ENCODE results near the gene NADK. TPM values are rescaled to one million over a fixed set of nuclear protein-coding genes. Genes with fewer than 3 reads are reported as not detected.

The NADK gene
- total RNA-seq, 1 experiment from 2014 or later = 93.4 TPM

DNA sequence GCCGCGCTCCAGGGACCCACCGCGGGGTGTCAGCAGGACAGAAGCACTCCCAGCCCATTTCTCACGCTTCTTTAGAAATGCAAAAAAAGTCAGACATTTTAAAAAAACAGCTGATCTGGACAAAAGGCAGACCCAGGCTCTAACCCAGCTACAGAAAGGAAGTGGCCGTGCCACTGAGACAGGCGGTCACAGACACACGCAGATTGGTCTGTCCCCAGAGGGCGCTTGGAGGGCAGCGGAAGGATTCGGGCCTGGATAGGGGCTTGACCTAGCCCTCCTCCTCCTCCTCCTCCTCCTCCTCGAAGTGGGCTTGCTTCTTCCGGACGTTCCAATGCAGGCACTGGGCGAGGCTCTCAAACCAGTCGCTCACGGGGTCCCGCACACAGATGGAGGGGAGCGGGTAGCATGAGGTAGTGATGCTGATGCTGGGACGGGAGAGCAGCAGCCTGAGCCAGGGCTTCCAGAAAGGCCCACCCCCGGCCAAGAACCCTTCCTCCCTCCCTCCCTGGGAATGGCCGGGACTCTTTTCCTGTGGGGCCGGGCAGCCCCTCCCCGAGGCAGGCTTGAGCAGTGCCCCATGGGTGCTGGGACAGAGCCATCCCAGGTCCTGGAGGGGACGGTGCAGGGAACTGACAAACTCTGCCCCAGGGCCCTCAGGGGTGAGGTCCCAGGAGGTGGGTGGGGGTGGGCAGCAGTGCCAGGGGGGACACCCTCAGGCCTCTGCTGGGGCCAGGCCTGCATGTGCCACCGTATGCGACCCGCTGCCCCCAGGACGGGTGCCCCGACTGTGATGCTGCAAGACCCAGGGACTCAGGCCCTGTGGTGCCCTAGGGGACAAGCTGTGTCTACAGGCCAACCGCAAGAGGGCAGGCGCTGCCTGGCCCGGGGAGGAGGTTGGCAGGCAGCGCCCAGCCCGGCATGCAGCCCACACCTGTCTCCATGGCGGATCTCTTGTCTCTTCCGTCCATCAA, 25.3 kb downstream of the NADK start:
- H3K4me3 ChIP-seq (replicated peaks in 1 of 2; ENCODE audit: low read depth in 1 of 2, low read length in 2 of 2) = no peak overlapping the region
- intact Hi-C loops (cut with micrococcal nuclease) = no loop called here

More for the DNA sequence above, 25.3 kb downstream of the NADK start:
- no peak overlapping the region for H3K27ac ChIP-seq (ENCODE audit: low read depth, low read length)
- H4K20me1 ChIP-seq (ENCODE audit: insufficient read depth) = no peaks in the 10 kb centered on the region
- ChIA-PET POLR2A (interaction anchor here (0.7 kb wide), 1 partner anchor 406 kb away, joined by 3 read pairs; no protein-coding TSS in a partner anchor), CTCF (no interaction called here), RAD21 (ENCODE audit: low non-redundant PET in 1 of 2, low total read pairs in 2 of 2, uncharacterized antibody in 2 of 2, unreplicated experiment in 2 of 2) (no interaction called here)
- H3K36me3 ChIP-seq (ENCODE audit: control insufficient read depth in 1 of 2, insufficient read depth in 2 of 2, low read length in 2 of 2) = peaks cover 2 to 33% of the 10 kb centered on the region in 2 experiments; a peak in 3 of 4 replicates
- DNase-seq (ENCODE audit: low read depth, low spot score) (no peak), ATAC-seq (0 out of 2 replicates have a peak, but pooled peaks have one; percentile 3)
- H3K4me2 ChIP-seq (ENCODE audit: low read length) = no peak overlapping the region
- H3K9me3 ChIP-seq (ENCODE audit: control insufficient read depth in 1 of 2, insufficient read depth in 1 of 2, low read depth in 1 of 2, low read length in 2 of 2) = no peaks in the 10 kb centered on the region
- no peaks in the 10 kb centered on the region for H3K9me2 ChIP-seq (ENCODE audit: insufficient read depth)
- H3K4me1 ChIP-seq (ENCODE audit: control insufficient read depth in 1 of 2, insufficient read depth in 2 of 2, low read length in 2 of 2) = peaks cover 2 to 3% of the 10 kb centered on the region in 2 experiments; a peak in 2 of 4 replicates
- H2AFZ ChIP-seq (ENCODE audit: low read depth, low read length, poor library complexity, severe bottlenecking) = no peak overlapping the region
- no TSS peak for BruUV-seq (replicated peaks)
- H3K79me2 ChIP-seq (ENCODE audit: insufficient read depth, low read length) = peaks cover 15% of the 10 kb centered on the region; the same call in 1 of the 2 replicates
- no peak for TF ChIP-seq SIN3A (IDR thresholded peaks at IDR 0.05; ENCODE audit: low read depth)
- TF ChIP-seq YY1 (IDR thresholded peaks at IDR 0.05; ENCODE audit: extremely low read depth, insufficient replicate concordance, low read depth, low read length) = no peak
- TF ChIP-seq SP1 (IDR thresholded peaks at IDR 0.05; ENCODE audit: low read depth) = no peak
- TF ChIP-seq, protein P1, sequence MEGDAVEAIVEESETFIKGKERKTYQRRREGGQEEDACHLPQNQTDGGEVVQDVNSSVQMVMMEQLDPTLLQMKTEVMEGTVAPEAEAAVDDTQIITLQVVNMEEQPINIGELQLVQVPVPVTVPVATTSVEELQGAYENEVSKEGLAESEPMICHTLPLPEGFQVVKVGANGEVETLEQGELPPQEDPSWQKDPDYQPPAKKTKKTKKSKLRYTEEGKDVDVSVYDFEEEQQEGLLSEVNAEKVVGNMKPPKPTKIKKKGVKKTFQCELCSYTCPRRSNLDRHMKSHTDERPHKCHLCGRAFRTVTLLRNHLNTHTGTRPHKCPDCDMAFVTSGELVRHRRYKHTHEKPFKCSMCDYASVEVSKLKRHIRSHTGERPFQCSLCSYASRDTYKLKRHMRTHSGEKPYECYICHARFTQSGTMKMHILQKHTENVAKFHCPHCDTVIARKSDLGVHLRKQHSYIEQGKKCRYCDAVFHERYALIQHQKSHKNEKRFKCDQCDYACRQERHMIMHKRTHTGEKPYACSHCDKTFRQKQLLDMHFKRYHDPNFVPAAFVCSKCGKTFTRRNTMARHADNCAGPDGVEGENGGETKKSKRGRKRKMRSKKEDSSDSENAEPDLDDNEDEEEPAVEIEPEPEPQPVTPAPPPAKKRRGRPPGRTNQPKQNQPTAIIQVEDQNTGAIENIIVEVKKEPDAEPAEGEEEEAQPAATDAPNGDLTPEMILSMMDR (IDR thresholded peaks at IDR 0.05 in 2 of 3, conservative IDR thresholded peaks at IDR 0.05 in 1 of 3; ENCODE audit: borderline replicate concordance in 1 of 3, insufficient read depth in 1 of 3, low read depth in 2 of 3, low read length in 2 of 3) = no peak
- no peak for TF ChIP-seq CEBPB (IDR thresholded peaks at IDR 0.05; ENCODE audit: low read depth)
- TF ChIP-seq, protein P2, sequence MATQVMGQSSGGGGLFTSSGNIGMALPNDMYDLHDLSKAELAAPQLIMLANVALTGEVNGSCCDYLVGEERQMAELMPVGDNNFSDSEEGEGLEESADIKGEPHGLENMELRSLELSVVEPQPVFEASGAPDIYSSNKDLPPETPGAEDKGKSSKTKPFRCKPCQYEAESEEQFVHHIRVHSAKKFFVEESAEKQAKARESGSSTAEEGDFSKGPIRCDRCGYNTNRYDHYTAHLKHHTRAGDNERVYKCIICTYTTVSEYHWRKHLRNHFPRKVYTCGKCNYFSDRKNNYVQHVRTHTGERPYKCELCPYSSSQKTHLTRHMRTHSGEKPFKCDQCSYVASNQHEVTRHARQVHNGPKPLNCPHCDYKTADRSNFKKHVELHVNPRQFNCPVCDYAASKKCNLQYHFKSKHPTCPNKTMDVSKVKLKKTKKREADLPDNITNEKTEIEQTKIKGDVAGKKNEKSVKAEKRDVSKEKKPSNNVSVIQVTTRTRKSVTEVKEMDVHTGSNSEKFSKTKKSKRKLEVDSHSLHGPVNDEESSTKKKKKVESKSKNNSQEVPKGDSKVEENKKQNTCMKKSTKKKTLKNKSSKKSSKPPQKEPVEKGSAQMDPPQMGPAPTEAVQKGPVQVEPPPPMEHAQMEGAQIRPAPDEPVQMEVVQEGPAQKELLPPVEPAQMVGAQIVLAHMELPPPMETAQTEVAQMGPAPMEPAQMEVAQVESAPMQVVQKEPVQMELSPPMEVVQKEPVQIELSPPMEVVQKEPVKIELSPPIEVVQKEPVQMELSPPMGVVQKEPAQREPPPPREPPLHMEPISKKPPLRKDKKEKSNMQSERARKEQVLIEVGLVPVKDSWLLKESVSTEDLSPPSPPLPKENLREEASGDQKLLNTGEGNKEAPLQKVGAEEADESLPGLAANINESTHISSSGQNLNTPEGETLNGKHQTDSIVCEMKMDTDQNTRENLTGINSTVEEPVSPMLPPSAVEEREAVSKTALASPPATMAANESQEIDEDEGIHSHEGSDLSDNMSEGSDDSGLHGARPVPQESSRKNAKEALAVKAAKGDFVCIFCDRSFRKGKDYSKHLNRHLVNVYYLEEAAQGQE (IDR thresholded peaks at IDR 0.05; ENCODE audit: low read depth) = no peak
- no peak for TF ChIP-seq JUND (IDR thresholded peaks at IDR 0.05)
- no peak for TF ChIP-seq POLR2AphosphoS5 (IDR thresholded peaks at IDR 0.05; ENCODE audit: low read depth, low read length)
- TF ChIP-seq EZH2 (IDR thresholded peaks at IDR 0.05) = no peak
- H3K9ac ChIP-seq (ENCODE audit: low read length) = no peak overlapping the region
- H3K27me3 ChIP-seq (ENCODE audit: insufficient read depth, low read length) = no peaks in the 10 kb centered on the region
